Choroid plexus epithelial cell (primary cell): Measurements from ENCODE around the gene PHKB.
A peak's percentile ranks its signal among the peaks of the same experiment; 100 is the strongest.

Source experiments
- DNase-seq: peaks from one replicate; pipeline ENCODE4 v3.0.0-alpha.2; 2010; ENCODE audit warnings: low read depth
- H3K4me3 ChIP-seq: 2 replicates; pipeline ENCODE4 v1.5.1; 2011; ENCODE audit warnings: low read depth, mild to moderate bottlenecking, control low read depth, low read length, moderate library complexity
- CTCF ChIP-seq: conservative IDR thresholded peaks from 2 replicates; pipeline ENCODE4 v1.5.1; 2011; ENCODE audit warnings: low read depth, mild to moderate bottlenecking, control low read depth, inconsistent platforms, low read length, moderate library complexity

PHKB gene

GRCh38 chr16:47693226-47693625, 232.1 kb downstream of the PHKB start:
- DNase-seq: no peak
- H3K4me3 ChIP-seq: no peak overlapping the region
- TF ChIP-seq CTCF: no peak

GRCh38 chr16:47694543-47694942, 233.4 kb downstream of the PHKB start:
- H3K4me3 ChIP-seq: no peak overlapping the region
- peak; percentile 21 for TF ChIP-seq CTCF
- DNase-seq: no peak

- no peak for TF ChIP-seq CTCF
- DNase-seq: no peak
These were observed 234.6 kb downstream of the PHKB start for GRCh38 chr16:47695756-47696155.

GRCh38 chr16:47697826-47698225, 236.7 kb downstream of the PHKB start:
- DNase-seq: no peak
- no peak for TF ChIP-seq CTCF
- H3K4me3 ChIP-seq: no peak overlapping the region

More at GRCh38 chr16:47695756-47696155, 234.6 kb downstream of the PHKB start:
- H3K4me3 ChIP-seq: no peak overlapping the region

- H3K4me3 ChIP-seq: no peak overlapping the region
- DNase-seq: no peak
- TF ChIP-seq CTCF: no peak
These were observed 238.0 kb downstream of the PHKB start for GRCh38 chr16:47699106-47699505.

- no peak overlapping the region for H3K4me3 ChIP-seq
- no peak for DNase-seq
These were observed 239.9 kb downstream of the PHKB start for GRCh38 chr16:47700857-47701587.

More at GRCh38 chr16:47700857-47701587, 239.9 kb downstream of the PHKB start:
- no peak for TF ChIP-seq CTCF
